Nephron progenitor cell (in vitro differentiated cells): ENCODE data around the gene FCHO1.
"Not testable (repeated sequence)": the region's sequence is repeated elsewhere in the genome, so short reads cannot be mapped to it uniquely, and the experiment has no call there.

Experiments
- DNase-seq: peaks from one replicate; pipeline ENCODE4 v3.0.0; 2021
- H3K27ac Mint-ChIP-seq: 2 replicates; pipeline ENCODE4 v1.8.0; 2021; ENCODE audit warnings: mild to moderate bottlenecking, moderate library complexity, mixed read lengths
- H3K27me3 Mint-ChIP-seq: 2 replicates; pipeline ENCODE4 v1.8.0; 2021; ENCODE audit warnings: mild to moderate bottlenecking, low read depth, mixed read lengths; ENCODE audit not compliant: poor library complexity
- H3K36me3 Mint-ChIP-seq: 2 replicates; pipeline ENCODE4 v1.8.0; 2021; ENCODE audit warnings: low read depth, mixed read lengths
- H3K4me1 Mint-ChIP-seq: 2 replicates; pipeline ENCODE4 v1.8.0; 2021; ENCODE audit warnings: mixed read lengths
- H3K4me3 Mint-ChIP-seq: 2 replicates; pipeline ENCODE4 v1.8.0; 2021; ENCODE audit warnings: mild to moderate bottlenecking, moderate library complexity, mixed read lengths
- H3K9me3 Mint-ChIP-seq: 2 replicates; pipeline ENCODE4 v1.8.0; 2021; ENCODE audit warnings: mild to moderate bottlenecking, moderate library complexity, mixed read lengths
- CTCF ChIP-seq: fragments of 200-600 bp; sonication (generic); IDR thresholded peaks from 2 replicates; pipeline ENCODE4 v1.5.0; 2021; ENCODE audit warnings: antibody characterized with exemption

The FCHO1 gene

GRCh38 chr19:17778968-17779929 lies 28.0 kb downstream of the FCHO1 start:
- peak; percentile 44 for DNase-seq
- Mint-ChIP-seq H3K27ac (no peak overlapping the region), H3K4me3 (peak overlapping the region; percentile 60), H3K9me3 (no peaks in the 10 kb centered on the region), H3K27me3 (peaks cover 49% of the 10 kb centered on the region), H3K4me1 (peaks cover 18% of the 10 kb centered on the region), H3K36me3 (peaks cover 4% of the 10 kb centered on the region)
- no peak for TF ChIP-seq CTCF

GRCh38 chr19:17780781-17781180 lies 29.5 kb downstream of the FCHO1 start:
- no peaks in the 10 kb centered on the region for H3K9me3 Mint-ChIP-seq
- no peak overlapping the region for H3K27ac Mint-ChIP-seq
- H3K4me1 Mint-ChIP-seq, result peaks cover 13% of the 10 kb centered on the region
- H3K36me3 Mint-ChIP-seq, result peaks cover 4% of the 10 kb centered on the region
- peaks cover 46% of the 10 kb centered on the region for H3K27me3 Mint-ChIP-seq
- DNase-seq, result no peak
- TF ChIP-seq CTCF, result no peak
- H3K4me3 Mint-ChIP-seq, result no peak overlapping the region

DNA sequence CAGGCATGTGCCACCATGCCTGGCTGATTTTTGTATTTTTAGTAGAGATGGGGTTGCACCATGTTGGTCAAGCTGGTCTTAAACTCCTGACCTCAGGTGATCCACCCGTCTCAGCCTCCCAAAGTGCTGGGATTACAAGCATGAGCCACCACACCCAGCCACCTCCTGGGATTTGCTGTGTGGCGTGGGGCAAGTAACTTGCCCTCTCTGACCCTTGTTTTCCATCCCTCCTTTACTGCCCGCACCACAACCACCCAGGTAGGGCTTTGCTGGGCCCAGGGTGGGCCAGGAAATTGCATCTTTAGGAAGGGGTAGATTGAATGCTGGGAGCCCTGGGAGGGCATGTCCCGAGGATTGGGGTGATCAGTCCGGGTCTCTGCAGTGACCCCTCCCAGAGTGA lies 32.4 kb downstream of the FCHO1 start:
- H3K4me1 Mint-ChIP-seq, H3K36me3 Mint-ChIP-seq, H3K9me3 Mint-ChIP-seq, DNase-seq, H3K27ac Mint-ChIP-seq, H3K4me3 Mint-ChIP-seq: not testable (repeated sequence)
- peaks cover 21% of the 10 kb centered on the region for H3K27me3 Mint-ChIP-seq

DNA sequence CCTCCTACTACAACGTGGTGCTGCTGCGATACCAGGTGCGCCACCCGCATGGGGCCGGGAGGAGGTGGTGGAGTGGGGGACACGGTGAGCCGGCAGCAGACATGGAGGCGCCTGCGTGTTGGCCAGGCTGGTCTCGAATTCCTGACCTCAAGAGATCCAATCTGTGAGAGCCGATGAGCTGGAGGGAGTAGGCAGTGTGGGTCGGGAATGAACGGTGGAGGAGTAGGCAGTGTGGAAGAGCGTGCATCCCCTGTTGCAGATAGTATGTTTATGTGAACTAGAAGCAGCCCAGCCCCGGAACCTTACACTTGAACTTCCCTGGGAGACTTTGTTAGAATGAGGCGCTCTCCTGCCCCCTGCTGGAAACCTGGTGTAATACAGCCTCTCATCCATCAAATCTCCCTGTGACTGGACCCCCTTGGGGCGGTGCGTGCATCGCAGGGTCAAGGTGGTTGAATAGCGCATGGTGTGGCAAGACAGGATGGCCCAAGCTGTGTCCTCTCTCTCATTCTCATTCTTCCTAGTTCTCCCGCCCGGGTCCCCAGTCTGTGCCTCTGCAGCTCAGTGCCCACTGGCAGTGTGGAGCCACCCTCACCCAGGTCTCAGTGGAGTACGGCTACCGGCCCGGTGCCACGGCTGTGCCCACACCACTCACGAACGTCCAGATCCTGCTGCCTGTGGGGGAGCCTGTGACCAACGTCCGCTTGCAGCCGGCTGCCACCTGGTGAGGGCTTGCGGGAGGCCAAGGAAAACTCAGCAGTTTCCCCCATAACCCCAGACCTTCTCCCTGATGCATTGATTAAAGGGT lies 33.1 kb downstream of the FCHO1 start:
- TF ChIP-seq CTCF, result peak; percentile 80
- no peaks in the 10 kb centered on the region for H3K9me3 Mint-ChIP-seq
- H3K27me3 Mint-ChIP-seq, result peaks cover 23% of the 10 kb centered on the region
- peak overlapping the region; percentile 68 for H3K27ac Mint-ChIP-seq
- no peak overlapping the region for H3K4me3 Mint-ChIP-seq
- peak; percentile 84 for DNase-seq
- peaks cover 4% of the 10 kb centered on the region for H3K36me3 Mint-ChIP-seq
- H3K4me1 Mint-ChIP-seq, result no peaks in the 10 kb centered on the region

- Mint-ChIP-seq H3K4me3 (no peak overlapping the region), H3K36me3 (peaks cover 2% of the 10 kb centered on the region), H3K9me3 (no peaks in the 10 kb centered on the region), H3K4me1 (peaks cover 7% of the 10 kb centered on the region), H3K27me3 (peaks cover 32% of the 10 kb centered on the region), H3K27ac (no peak overlapping the region)
- no peak for DNase-seq
- no peak for TF ChIP-seq CTCF
Observed at GRCh38 chr19:17787274-17787913, 36.1 kb downstream of the FCHO1 start.

DNA sequence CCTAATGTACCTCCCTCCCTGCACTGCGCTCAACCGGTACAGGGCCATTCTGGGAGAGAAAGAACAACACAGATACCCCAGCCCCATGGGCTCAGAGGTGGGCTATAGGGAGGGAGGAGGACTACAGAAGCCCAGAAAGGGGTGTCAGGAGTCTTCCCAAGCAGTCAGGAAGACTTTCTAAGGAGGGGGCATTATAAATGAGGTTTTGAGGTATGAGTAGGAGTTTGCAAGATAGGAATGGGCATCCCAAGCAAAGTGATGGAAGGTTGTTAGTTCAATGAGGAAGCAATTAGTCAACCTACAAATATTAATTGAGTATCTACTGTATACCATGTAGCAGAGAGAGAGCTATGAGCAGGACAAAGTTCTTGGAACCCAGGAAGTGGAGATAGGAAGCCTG lies 37.4 kb downstream of the FCHO1 start:
- H3K4me3 Mint-ChIP-seq, result no peak overlapping the region
- DNase-seq, result no peak
- H3K36me3 Mint-ChIP-seq, result no peaks in the 10 kb centered on the region
- TF ChIP-seq CTCF, result no peak
- H3K9me3 Mint-ChIP-seq, result no peaks in the 10 kb centered on the region
- H3K27ac Mint-ChIP-seq, result no peak overlapping the region
- H3K27me3 Mint-ChIP-seq, result peaks cover 44% of the 10 kb centered on the region
- H3K4me1 Mint-ChIP-seq, result peaks cover 7% of the 10 kb centered on the region
